Anterior cingulate cortex (tissue), 58 donors: ENCODE results near the gene SPATS2L.

ENCODE experiments used
- DNase-seq, 58 donors: peaks; one replicate each; lab custom pipeline; 2025; lab: John Stamatoyannopoulos, UW

Gene SPATS2L

DNA sequence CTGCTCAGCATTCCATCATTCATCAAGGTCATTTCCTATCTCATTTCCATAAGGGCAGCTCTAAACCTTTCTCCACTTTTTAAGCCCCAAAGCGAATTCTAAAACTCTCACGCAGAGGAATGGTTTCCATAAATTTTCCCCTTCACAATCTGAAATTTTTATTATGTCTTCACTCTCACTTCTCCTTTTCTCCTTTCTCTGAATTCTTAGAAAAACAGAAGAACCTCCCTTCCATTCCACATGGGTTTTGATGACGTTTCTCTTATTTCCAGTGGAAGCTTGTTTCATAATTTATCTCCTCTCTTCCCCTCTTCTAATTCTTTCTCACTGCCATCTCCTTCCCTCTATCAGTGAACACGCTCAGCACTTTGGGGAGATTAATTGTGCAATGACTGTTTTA, 97.3 kb downstream of the SPATS2L start:
- DNase-seq, result no peak

DNA sequence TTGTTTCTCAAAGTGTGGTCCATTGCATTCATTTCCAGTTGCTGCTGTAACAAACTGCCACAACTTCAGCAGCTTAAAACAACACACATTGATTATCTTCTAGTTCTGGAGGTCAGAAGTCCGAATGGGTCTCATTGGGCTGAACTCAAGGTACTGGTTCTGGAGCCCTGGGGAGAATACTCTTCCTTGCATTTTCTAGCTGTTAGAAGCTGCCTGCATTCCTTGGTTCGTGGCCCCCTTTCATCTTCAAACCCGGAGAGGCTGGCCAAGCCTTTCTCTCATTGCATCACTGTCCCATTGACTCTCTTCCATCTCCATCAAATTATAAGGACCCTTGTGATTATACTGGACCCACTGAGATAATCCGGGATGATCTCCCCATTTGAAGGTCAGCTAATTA, 98.1 kb downstream of the SPATS2L start:
- DNase-seq, result no peak

DNA sequence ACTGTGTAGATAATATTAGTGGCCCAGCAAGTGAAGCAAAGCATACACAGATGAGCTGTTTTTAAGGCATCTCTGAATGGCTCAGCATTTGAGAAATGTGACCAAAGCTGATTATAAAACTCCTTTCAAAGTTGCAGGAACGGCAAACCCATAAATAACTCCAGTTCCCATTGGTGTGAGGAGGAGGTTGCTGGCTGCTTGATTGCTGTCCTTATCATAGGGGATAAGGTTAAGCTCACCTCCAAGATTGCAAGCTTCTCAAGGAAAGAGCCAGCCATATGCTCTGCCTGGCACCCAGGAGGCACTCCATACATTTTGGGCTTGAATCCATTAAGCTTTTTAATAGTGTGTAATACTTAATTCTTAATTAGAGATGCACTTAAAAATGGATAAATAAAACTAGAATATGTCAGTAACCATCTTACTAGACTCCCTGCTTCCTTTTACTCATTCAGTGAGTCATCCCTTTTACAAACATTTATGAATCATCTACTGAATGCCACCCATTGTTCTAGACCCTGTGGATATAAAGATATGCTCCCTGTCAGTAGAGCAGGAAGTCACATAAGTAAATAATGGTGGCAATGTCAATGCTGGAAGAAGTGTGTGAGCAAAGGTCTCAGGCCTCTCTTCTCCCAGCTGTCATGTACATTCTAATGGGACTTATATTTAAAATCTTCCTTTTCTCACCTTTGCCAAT, 99.3 kb downstream of the SPATS2L start:
- no peak for DNase-seq

DNA sequence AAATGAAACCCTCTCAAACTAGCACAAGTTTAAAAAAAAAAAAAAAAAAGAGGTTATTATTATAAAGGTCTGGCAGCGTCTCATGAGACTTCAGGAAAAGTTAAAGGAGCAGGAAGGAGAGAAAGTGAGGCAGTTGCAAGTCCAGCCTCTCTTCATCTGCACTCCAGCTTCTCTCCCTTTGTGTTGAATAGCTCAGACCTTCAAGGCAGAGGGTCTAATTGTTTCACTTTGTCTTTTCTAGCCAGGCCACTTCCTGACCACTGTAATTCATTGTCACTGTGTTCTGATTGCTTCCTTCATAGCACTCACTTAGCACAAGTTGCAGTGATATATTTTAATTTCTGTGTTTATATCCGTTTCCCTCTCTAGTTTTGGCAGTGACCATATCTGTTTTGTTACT, 99.9 kb downstream of the SPATS2L start:
- no peak for DNase-seq

DNA sequence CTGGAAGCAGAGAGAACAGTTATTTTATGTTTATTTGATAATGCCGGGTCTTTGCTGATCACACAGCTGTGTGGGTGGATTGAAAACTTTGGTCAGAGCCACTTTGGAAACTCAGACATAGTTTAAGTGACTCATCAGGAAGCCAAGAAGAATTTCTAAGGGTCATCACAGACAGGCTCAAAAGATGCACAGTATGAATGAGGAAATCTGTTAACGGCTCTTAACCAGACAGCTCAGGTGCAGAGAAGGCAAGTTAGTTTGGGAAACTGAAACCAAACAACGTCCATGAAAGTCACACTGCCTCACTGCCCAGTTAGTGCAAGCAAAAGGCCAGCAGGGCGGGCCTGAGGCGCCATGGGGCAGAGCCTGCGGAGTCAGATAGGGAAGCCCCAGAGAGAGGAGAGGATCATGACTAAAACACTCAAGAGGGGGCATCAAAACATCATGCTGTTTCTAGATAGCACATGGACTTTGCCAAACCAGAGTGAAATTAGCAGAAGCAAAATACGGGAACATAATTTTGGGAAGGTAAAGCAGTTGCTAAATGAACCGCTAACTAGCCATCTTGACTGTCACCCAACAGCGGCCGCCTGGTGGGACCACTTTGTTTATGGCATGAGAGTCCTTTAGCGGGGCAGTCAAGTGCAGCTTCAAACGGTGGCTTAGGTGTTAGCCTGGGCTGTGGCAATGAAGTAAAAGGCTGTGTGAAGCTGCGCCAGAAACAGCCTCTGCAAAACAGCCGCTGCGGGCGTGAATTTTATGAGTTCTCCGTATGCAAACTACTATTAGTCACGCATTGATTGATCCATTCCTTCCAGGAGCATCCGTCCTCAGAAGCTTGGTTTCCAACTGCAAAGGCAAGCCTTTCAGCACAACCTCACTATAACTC, 102.2 kb downstream of the SPATS2L start:
- DNase-seq, result peak in 1 of 58 donors; percentile 5

DNA sequence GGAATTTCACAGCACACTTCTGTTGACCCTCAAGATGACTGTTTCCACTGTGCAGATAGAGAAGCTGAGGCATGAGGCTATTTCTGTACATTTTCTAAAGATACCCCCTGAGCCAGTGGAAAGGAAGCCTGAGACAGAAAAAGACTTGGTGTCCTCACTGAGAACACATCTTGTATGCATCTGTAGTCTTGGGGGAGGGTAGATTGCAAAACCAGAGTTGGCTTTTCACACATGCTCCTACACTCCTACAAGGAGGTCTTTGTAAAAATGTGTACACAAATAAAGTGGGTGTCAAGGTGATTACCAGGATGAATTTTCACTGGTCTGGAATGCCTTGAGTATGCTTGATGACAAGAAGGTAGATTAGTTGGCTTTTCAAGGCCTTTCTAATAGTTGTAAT, 105.3 kb downstream of the SPATS2L start:
- no peak for DNase-seq

DNA sequence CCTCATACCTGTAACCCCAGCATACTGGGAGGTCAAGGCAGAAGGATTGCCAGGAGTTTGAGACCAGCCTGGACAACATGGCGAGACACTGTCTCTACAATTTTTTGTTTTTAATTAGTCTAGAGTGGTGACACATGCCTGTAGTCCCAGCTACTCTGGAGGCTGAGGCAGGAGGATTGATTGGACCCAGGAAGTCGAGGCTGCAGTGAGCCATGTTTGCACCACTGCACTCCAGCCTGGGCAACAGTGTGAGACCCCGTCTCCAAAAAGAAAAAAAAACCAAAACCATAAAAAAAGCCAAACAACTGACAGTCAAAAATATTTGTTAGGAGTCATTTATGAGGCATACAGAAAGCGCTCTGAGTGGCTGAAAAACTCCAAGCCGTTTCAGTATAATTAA, 107.9 kb downstream of the SPATS2L start:
- no peak for DNase-seq

DNA sequence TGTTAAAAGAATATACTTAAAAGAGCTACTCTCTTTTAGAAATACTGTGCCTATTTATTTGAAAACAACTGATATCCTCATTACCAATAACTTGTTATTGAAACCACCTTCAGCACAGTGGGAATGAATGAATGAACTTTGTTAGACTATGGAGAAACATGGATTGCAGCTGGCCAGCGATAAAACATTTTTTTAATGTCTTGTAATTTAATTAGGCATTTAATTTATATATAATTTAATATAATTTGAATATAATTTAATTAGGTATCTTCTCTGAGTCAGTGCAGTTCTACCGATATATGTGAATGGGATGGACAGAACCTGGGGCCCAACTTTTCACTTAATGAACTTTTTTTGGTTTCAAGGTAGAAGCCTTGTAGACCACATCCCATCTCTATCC, 109.0 kb downstream of the SPATS2L start:
- no peak for DNase-seq

DNA sequence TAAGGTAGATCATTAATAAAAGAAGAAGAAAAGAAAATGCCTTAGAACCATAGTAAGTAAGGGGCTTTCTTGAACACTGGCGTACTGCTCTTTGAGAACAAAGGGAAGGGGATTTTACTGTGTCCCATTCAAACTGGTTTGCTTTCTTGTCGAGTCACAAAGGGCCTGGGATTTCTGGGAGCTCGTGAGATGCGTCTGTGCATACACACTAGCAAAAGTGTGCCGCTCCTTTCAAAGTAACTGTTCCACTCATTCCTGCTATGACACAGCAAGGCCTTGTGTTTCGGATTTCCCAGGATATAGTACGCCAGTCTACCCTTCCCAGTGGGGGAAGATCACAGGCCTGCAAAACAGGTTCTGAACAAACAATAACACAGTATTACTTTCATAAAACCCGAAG, 110.4 kb downstream of the SPATS2L start:
- DNase-seq, result no peak

DNA sequence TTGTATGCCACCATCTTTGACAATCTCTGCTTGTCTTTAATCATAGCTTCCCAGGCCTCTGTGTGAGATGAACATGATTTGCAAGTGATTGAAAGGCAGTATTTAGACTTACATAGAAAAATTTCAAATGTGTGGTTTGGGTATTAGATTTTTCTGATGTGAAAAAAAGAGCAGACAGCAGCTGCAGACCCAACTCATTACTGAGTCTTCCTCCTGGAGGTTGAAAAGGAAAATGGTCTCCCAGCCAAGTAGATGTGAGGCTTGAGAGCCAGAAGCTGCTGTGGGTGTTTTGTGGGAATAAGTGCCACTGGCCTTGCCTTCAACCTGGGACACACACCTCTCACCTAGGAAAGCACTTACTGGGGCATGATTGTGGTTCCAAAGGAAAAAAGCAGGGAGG, 110.9 kb downstream of the SPATS2L start:
- DNase-seq, result no peak

DNA sequence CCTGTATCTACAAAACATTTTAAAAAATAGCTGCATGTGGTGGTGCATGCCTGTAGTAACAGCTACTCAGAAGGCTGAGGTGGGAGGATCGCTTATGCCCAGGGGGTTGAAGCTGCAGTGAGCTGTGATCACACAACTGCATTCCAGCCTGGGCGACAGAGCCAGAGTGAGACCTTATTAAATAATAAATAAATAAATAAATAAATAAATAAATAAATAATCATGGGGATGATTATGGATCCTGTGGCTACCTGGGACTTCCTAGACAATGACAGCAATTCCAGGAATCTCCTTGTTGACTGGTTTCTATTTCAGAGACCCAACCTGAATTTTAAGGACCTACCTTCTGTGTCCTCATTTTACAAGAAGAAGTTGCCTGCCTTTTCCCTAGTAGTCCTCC, 111.9 kb downstream of the SPATS2L start:
- no peak for DNase-seq

DNA sequence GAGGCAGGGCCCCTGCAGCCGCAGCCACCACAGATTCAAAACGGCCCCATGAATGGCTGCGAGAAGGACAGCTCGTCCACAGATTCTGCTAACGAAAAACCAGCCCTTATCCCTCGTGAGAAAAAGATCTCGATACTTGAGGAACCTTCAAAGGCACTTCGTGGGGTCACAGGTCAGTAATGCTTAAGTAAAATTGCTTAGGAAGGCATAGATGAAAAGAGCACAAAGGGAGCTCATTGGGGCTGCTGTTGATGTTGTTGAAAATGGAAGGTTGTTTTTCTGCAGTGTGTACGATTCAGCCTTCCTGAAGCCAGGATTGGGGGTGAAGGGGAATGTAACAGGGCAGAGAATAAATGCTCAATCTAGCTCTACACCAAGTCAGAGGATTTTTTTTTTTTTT, 112.8 kb downstream of the SPATS2L start:
- DNase-seq, result no peak

DNA sequence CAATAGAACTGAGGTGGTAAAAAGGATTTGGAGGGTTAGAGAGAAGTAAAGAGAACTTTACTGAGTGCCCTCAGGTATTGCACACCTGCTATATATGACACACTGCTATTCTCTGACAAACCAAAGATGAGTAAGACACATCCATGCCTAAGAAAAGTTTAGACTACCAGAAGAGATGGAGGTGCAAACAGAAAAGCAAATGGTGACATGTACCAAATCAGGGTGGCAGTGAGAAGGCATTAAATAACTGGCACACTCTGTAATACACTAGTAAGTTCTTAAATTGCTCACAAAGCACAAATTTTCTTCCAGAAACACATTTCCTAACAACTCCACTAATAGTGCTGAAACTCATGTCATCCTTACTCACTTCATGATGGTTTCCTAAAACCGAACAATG, 114.8 kb downstream of the SPATS2L start:
- DNase-seq, result no peak

DNA sequence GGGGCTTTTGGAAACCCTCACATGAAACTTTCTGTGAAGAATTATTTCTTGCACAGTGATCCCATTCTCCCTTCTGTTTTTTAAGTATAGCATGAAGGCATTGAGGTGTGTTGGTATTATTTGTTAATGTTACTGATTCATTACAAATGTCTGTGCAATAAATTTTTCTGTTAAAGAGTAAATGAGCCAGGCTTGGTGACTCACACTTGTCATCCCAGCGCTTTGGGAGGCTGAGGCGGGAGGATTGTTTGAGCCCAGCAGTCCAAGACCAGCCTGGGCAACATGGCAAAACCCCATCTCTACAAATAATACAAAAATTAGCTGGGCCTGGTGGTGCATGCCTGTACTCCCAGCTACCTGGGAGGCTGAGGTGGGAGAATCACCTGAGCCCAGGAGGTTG, 115.6 kb downstream of the SPATS2L start:
- no peak for DNase-seq

DNA sequence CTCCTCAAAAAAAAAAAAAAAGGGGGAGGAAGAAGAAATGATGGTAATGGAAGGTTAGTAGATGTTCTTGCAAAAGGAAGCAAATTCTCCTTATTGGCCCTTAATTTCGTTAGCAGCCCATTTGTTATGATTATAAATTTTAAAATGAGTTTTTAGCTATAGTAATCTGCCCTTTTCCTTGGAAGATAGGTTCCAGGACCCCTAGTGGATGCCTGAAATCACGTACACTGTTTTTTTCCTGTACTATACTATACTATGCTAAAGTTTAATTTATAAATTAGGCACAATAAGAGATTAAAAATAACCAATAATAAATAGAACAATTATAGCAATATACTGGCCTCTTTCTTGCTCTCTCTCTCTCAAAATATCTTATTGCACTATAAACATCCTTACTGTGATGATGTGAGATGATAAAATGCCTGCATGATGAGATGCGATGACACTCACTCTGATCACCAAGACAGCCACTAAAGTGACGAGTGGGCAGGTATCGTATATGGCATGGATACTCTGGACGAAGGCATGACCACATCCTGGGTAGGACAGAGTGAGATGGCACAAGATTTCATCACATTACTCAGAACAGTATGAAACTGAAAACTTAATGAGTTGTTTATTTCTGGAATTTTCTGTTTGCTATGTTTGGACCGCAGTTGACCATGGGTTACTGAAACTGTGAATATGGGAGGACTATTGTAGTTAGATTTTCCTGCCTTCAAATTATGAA, 116.2 kb downstream of the SPATS2L start:
- DNase-seq, result no peak

DNA sequence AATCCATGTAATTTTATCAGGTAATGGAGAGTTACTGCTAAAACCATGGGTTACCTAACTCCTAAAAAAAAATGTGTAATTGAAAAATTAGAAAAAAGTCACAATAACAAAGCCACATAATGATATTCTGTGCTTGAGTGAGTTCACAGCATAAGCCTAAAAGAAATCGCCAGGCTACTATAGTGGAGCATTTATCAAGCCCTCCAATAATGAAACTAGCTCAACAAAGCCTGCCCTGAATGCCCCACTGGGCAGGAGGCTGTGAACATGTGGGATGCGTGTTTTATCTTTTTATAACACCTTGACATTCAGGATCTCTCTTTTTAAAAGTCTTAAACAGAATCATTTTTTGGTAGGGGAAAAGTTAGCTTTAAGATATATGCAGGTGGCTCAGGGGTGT, 117.0 kb downstream of the SPATS2L start:
- DNase-seq, result no peak

DNA sequence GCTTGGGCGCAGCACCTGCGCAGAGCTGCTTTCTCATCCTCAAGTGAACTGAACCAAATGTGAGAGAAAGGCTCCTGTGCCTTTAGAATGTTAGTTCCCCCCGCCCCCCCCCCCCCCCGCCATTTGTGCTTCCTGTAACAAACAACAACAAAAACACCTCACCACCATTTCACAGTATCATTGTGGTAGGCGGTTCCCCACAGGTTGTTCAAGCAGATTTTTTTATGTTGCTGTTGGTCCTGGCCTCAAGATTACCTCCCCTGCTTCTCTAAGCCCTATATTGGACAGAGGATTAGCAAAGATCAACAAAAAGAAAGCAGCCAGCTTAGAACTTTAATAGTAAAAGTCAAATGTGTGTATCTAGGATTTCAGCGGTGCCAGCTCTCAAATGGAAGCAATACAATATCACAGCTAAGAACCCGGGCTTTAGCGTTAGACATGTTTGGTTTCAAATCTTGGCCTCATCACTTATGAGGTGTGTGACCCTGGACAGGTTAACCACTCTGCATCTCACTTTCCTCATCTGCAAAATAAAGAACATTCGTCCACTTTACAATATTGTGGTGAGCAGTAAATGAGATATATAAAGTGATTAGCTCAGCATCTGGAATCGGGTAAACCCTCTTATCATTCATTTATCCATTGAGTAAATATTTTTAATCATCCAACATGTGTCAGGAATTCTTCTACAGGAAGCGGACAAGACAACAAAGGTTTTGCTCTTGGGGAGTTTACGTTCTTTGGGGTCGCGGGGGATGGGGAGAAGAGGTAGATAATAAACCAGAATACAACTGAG, 118.7 kb downstream of the SPATS2L start:
- no peak for DNase-seq

DNA sequence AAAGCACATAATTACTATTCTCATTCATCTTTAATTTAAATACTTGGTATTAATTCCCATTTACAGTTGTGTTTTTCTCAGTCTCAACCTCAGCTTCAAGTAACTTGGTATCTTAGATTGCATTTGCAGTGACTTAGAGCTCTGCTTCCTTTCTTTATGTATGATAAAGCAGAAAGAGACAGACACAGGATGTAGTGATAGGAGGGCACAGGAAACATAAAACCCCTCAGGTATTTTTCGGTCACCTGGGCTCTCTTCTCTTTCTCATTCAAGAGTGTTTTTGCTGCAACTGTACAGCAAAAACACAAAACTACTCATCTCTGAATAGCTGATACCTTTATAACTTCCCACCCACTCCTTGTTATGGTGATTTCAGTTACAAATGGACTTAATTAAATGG, 120.3 kb downstream of the SPATS2L start:
- no peak for DNase-seq

DNA sequence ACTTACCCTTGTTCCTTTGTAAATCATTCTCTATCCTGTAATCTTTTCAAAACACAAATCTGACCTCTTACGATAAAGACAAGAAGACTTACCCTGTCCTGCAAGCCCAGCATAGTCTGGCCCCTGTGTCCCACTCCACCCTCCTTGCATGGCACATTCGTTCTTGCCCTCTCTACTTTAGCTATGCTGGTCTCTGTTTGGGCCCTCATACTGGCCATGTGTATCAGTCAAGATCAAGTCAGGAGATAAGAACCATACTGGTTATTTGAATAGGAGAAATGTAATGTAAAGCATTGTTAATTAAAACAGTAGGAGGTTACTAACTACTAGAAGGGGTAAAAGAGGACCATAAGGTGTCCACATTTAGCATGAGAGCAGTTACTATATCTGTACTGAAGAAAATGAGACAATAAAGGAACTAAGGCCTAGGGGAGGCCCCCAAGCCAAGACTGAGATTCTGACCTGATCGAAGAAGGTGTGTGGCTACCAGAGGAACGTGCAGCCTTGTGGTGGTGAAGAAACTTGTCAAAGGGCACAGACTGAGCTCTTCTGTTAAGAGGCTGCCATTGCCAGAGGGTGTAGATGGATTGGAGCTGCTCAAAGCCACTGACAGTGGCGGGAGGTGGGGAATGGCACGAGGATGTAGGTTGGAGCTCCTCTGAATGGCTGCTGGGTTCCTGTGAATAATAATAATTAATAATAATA, 122.6 kb downstream of the SPATS2L start:
- no peak for DNase-seq

DNA sequence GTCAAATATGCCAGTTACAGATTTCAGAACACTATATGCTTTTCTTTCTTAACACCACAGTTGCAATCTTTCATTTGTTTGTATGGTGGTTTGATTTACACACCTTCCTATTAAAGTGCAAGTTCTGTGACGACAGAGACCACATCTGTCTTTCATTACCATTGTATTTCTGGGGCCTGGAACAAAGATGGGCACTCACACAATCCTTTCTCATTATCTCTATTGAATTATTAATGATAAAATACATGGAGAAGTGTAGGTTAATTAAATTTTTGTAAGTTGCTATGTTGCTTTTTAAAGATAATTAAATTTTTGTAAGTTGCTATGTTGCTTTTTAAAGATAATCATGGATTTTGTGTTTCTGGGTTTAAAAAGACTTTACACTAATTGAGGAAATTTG, 123.5 kb downstream of the SPATS2L start:
- no peak for DNase-seq
